Neural cell (in vitro differentiated cells): ENCODE measurements around the gene REEP5. TPM values are rescaled to one million over a fixed set of nuclear protein-coding genes. Genes with fewer than 3 reads are reported as not detected.

ENCODE experiments used
- H2AFZ ChIP-seq: fragments of 200-600, 300-800 bp; sonication (generic), shearing (Covaris generic); 2 replicates; pipeline ENCODE4 v1.6.0; 2014; ENCODE audit warnings: low read depth, mild to moderate bottlenecking, antibody characterized with exemption, low read length, moderate library complexity
- H3F3A ChIP-seq: fragments of 200-600 bp; shearing (Covaris generic); 2 replicates; pipeline ENCODE4 v1.6.1; 2016; ENCODE audit warnings: mild to moderate bottlenecking, moderate library complexity, mixed read lengths, antibody characterized with exemption, low read length; ENCODE audit not compliant: insufficient read depth, poor library complexity, severe bottlenecking
- H3K27ac ChIP-seq: fragments of 200-600, 300-800 bp; sonication (generic), shearing (Covaris generic); 2 replicates; pipeline ENCODE4 v1.5.1; 2014; ENCODE audit warnings: mild to moderate bottlenecking, low read length, moderate library complexity
- H3K27me3 ChIP-seq: fragments of 300-800, 200-600 bp; sonication (generic), shearing (Covaris generic); 2 replicates; pipeline ENCODE4 v1.6.0; 2014; ENCODE audit warnings: mild to moderate bottlenecking, low read depth, low read length, moderate library complexity; ENCODE audit not compliant: insufficient read depth
- H3K36me3 ChIP-seq: fragments of 300-800, 200-600 bp; sonication (generic), shearing (Covaris generic); 2 replicates; pipeline ENCODE4 v1.5.1; 2014; ENCODE audit warnings: mild to moderate bottlenecking, antibody characterized with exemption, low read length, moderate library complexity; ENCODE audit not compliant: insufficient read depth
- H3K4me2 ChIP-seq: fragments of 300-800, 200-600 bp; sonication (generic), shearing (Covaris generic); 2 replicates; pipeline ENCODE4 v1.6.0; 2014; ENCODE audit warnings: mild to moderate bottlenecking, low read length
- H3K4me3 ChIP-seq: fragments of 300-800, 200-600 bp; sonication (generic), shearing (Covaris generic); 2 replicates; pipeline ENCODE4 v1.5.1; 2014; ENCODE audit warnings: mild to moderate bottlenecking, low read length, moderate library complexity
- H3K79me2 ChIP-seq: fragments of 200-600 bp; shearing (Covaris generic); replicated peaks from 2 replicates; pipeline ENCODE4 v1.6.0; 2014; ENCODE audit warnings: mild to moderate bottlenecking, low read length, moderate library complexity; ENCODE audit not compliant: insufficient read depth
- H3K9ac ChIP-seq: fragments of 300-800, 200-600 bp; sonication (generic), shearing (Covaris generic); 2 replicates; pipeline ENCODE4 v1.6.1; 2016; ENCODE audit warnings: mild to moderate bottlenecking, low read length, mixed read lengths
- H3K9me2 ChIP-seq: fragments of 200-600 bp; shearing (Covaris generic); 2 replicates; pipeline ENCODE4 v1.6.1; 2016; ENCODE audit warnings: mild to moderate bottlenecking, low read length, mixed read lengths; ENCODE audit not compliant: insufficient read depth
- H3K9me3 ChIP-seq: fragments of 200-600, 300-800 bp; sonication (generic), shearing (Covaris generic); 2 replicates; pipeline ENCODE4 v1.6.1; 2016; ENCODE audit warnings: mild to moderate bottlenecking, mixed run types, low read length, moderate library complexity, mixed read lengths
- H4K20me1 ChIP-seq: fragments of 200-600 bp; shearing (Covaris generic); 2 replicates; pipeline ENCODE4 v1.6.1; 2016; ENCODE audit warnings: mild to moderate bottlenecking, mixed run types; ENCODE audit not compliant: insufficient read depth
- CTCF ChIP-seq: fragments of 450-650 bp; IDR thresholded peaks from 2 replicates; pipeline ENCODE4 v1.5.1; 2014; ENCODE audit warnings: antibody characterized with exemption, mild to moderate bottlenecking, moderate library complexity; ENCODE audit not compliant: poor library complexity, severe bottlenecking
- EP300 ChIP-seq: fragments of 450-650 bp; conservative IDR thresholded peaks from 2 replicates; pipeline ENCODE4 v1.6.1; 2014; ENCODE audit warnings: antibody characterized with exemption, mild to moderate bottlenecking, moderate library complexity; ENCODE audit not compliant: poor library complexity, severe bottlenecking
- EZH2 ChIP-seq: fragments of 200-600, 300-800 bp; shearing (Covaris generic), sonication (generic); IDR thresholded peaks from 2 replicates; pipeline ENCODE4 v1.6.1; 2014; ENCODE audit warnings: antibody characterized with exemption, low read length, borderline replicate concordance, mild to moderate bottlenecking; ENCODE audit not compliant: insufficient read depth, poor library complexity, severe bottlenecking
- MXI1 ChIP-seq: fragments of 450-650 bp; conservative IDR thresholded peaks from 2 replicates; pipeline ENCODE4 v1.6.1; 2014; ENCODE audit warnings: antibody characterized with exemption, mild to moderate bottlenecking; ENCODE audit not compliant: poor library complexity, severe bottlenecking
- POLR2AphosphoS5 ChIP-seq: IDR thresholded peaks from 2 replicates; pipeline ENCODE4 v1.6.1; 2012
- RAD21 ChIP-seq: fragments of 450-650 bp; conservative IDR thresholded peaks from 2 replicates; pipeline ENCODE4 v1.6.1; 2014; ENCODE audit warnings: antibody characterized with exemption, mild to moderate bottlenecking, moderate library complexity
- REST ChIP-seq: IDR thresholded peaks from 2 replicates; pipeline ENCODE4 v1.6.1; 2012; ENCODE audit warnings: borderline replicate concordance
- SMC3 ChIP-seq: fragments of 450-650 bp; conservative IDR thresholded peaks from 2 replicates; pipeline ENCODE4 v1.6.1; 2014; ENCODE audit warnings: antibody characterized with exemption, mild to moderate bottlenecking, moderate library complexity; ENCODE audit not compliant: poor library complexity
- TAF1 ChIP-seq: IDR thresholded peaks from 2 replicates; pipeline ENCODE4 v1.6.1; 2012; ENCODE audit warnings: low read depth
- polyA plus RNA-seq: library from polyadenylated mRNA; depleted of rRNA; stranded (reverse); fragments of >200 nt; gene quantifications from 2 replicates; pipeline ENCODE4 v1.2.3, GENCODE V29; 2014

Gene REEP5
- polyA plus RNA-seq, 1 donor from 2014 or later: 51.6 TPM

GRCh38 chr5:112857866-112858265, 64.2 kb downstream of the REEP5 start:
- Histone ChIP-seq H3K27ac (no peak overlapping the region), H3K4me2 (no peak overlapping the region), H3K9me3 (no peaks in the 10 kb centered on the region), H3K4me3 (no peak overlapping the region), H3K9me2 (no peaks in the 10 kb centered on the region), H4K20me1 (no peaks in the 10 kb centered on the region), H2AFZ (no peak overlapping the region), H3K36me3 (no peaks in the 10 kb centered on the region), H3K27me3 (no peaks in the 10 kb centered on the region), H3F3A (no peaks in the 10 kb centered on the region), H3K9ac (no peak overlapping the region), H3K79me2 (peaks cover 16% of the 10 kb centered on the region)
- TF ChIP-seq TAF1: no peak
- TF ChIP-seq EZH2: no peak
- TF ChIP-seq POLR2AphosphoS5: no peak
- no peak for TF ChIP-seq CTCF
- no peak for TF ChIP-seq RAD21
- no peak for TF ChIP-seq REST
- no peak for TF ChIP-seq MXI1
- no peak for TF ChIP-seq SMC3
- no peak for TF ChIP-seq EP300

- Histone ChIP-seq H3K4me3 (no peak overlapping the region), H4K20me1 (no peaks in the 10 kb centered on the region), H3K36me3 (no peaks in the 10 kb centered on the region), H3F3A (no peaks in the 10 kb centered on the region), H3K9me3 (no peaks in the 10 kb centered on the region), H3K4me2 (no peak overlapping the region), H3K9ac (no peak overlapping the region), H3K79me2 (no peaks in the 10 kb centered on the region), H3K27ac (no peak overlapping the region), H2AFZ (no peak overlapping the region), H3K27me3 (no peaks in the 10 kb centered on the region), H3K9me2 (no peaks in the 10 kb centered on the region)
- TF ChIP-seq CTCF: no peak
- TF ChIP-seq EZH2: no peak
- TF ChIP-seq RAD21: no peak
Measured at GRCh38 chr5:112854651-112855050, 67.4 kb downstream of the REEP5 start.
